IMR-90 (cell line): ENCODE results near the gene WWC2. TPM values are rescaled to one million over a fixed set of nuclear protein-coding genes. Genes with fewer than 3 reads are reported as not detected.
A peak's percentile ranks its signal among the peaks of the same experiment; 100 is the strongest.

Source experiments
- ATAC-seq: fragments of 200-7000 bp; cut with Tn5 transposase; 2 replicates; pipeline ENCODE4 v1.9.1; 2020; ENCODE audit warnings: low read depth, mild to moderate bottlenecking, moderate library complexity
- BruUV-seq: library from RNA; stranded (reverse); fragments of 400-500 nt; replicated peaks from 2 replicates; lab custom pipeline; 2021; lab: Mats Ljungman, UMichigan
- CTCF ChIA-PET: fragments of 300-600 bp; formaldehyde crosslinking; extraction: SDS; loops from one replicate; lab custom pipeline; 2021; ENCODE audit warnings: antibody characterized with exemption; lab: Yijun Ruan, JAX
- POLR2A ChIA-PET: fragments of 300-600 bp; sonication (Branson Sonifier 250); formaldehyde crosslinking; loops from one replicate; lab custom pipeline; 2022; ENCODE audit warnings: antibody characterized with exemption; ENCODE audit not compliant: unreplicated experiment; lab: Charles Lee
- DNase-seq: peaks from one replicate; pipeline ENCODE4 v3.0.0; 2013
- H2AFZ ChIP-seq: replicated peaks from 2 replicates; pipeline ENCODE3; 2013; ENCODE audit warnings: low read length, mild to moderate bottlenecking; ENCODE audit not compliant: poor library complexity
- H2AK5ac ChIP-seq: 2 replicates; pipeline ENCODE4 v1.6.1; 2013; ENCODE audit warnings: low read depth, low read length, inconsistent platforms
- H2AK9ac ChIP-seq: replicated peaks from 2 replicates; pipeline ENCODE3; 2013; ENCODE audit warnings: mild to moderate bottlenecking, low read depth, low read length, moderate library complexity; ENCODE audit not compliant: poor library complexity
- H2BK120ac ChIP-seq: 2 replicates; pipeline ENCODE4 v1.6.1; 2013; ENCODE audit warnings: low read depth, low read length, inconsistent platforms
- H2BK15ac ChIP-seq: 3 replicates; pipeline ENCODE4 v1.6.1; 2013; ENCODE audit warnings: low read depth, low read length, inconsistent platforms
- H2BK20ac ChIP-seq: 2 replicates; pipeline ENCODE4 v1.6.1; 2013; ENCODE audit warnings: low read depth, mild to moderate bottlenecking, inconsistent platforms, low read length, moderate library complexity
- H2BK5ac ChIP-seq: 2 replicates; pipeline ENCODE4 v1.6.1; 2013; ENCODE audit warnings: mild to moderate bottlenecking, low read depth, low read length, inconsistent platforms; ENCODE audit not compliant: poor library complexity, severe bottlenecking
- H3K14ac ChIP-seq: replicated peaks from 2 replicates; pipeline ENCODE4 v1.6.1; 2013; ENCODE audit warnings: low read depth, low read length, inconsistent platforms
- H3K18ac ChIP-seq: 2 replicates; pipeline ENCODE4 v1.6.1; 2013; ENCODE audit warnings: low read depth, low read length, control low read depth
- H3K23ac ChIP-seq: 2 replicates; pipeline ENCODE4 v1.6.1; 2013; ENCODE audit warnings: low read depth, low read length, inconsistent platforms
- H3K27ac ChIP-seq: 2 replicates; pipeline ENCODE4 v1.5.1; 2013; ENCODE audit warnings: mild to moderate bottlenecking, control low read depth, low read length; ENCODE audit not compliant: insufficient read depth
- H3K27me3 ChIP-seq: 2 replicates; pipeline ENCODE4 v1.6.1; 2013; ENCODE audit warnings: low read length; ENCODE audit not compliant: control insufficient read depth, insufficient read depth
- H3K36me3 ChIP-seq: 2 replicates; pipeline ENCODE4 v1.6.1; 2013; ENCODE audit warnings: low read length, mixed read lengths; ENCODE audit not compliant: control insufficient read depth, insufficient read depth
- H3K4ac ChIP-seq: 2 replicates; pipeline ENCODE4 v1.6.1; 2013; ENCODE audit warnings: low read depth, low read length, inconsistent platforms
- H3K4me1 ChIP-seq: 2 replicates; pipeline ENCODE4 v1.6.1; 2013; ENCODE audit warnings: low read length, mixed read lengths; ENCODE audit not compliant: control insufficient read depth, insufficient read depth
- H3K4me2 ChIP-seq: 2 replicates; pipeline ENCODE4 v1.6.1; 2013; ENCODE audit warnings: low read depth, mild to moderate bottlenecking, control low read depth, low read length, moderate library complexity
- H3K4me3 ChIP-seq: 2 replicates; pipeline ENCODE4 v1.5.1; 2013; ENCODE audit warnings: low read depth, mild to moderate bottlenecking, control low read depth, low read length, moderate library complexity; ENCODE audit not compliant: insufficient read depth
- H3K56ac ChIP-seq: 2 replicates; pipeline ENCODE4 v1.6.1; 2013; ENCODE audit warnings: low read length, inconsistent platforms; ENCODE audit not compliant: insufficient read depth; ENCODE audit errors: extremely low read depth
- H3K79me1 ChIP-seq, 2 experiments: 2 replicates each; pipeline ENCODE4 v1.6.1; 2013; ENCODE audit warnings: low read length in 2 of 2, inconsistent platforms in 1 of 2, low read depth in 1 of 2
- H3K9ac ChIP-seq: 2 replicates; pipeline ENCODE4 v1.6.1; 2013; ENCODE audit warnings: low read depth, low read length, control low read depth
- H3K9me1 ChIP-seq: 2 replicates; pipeline ENCODE4 v1.6.1; 2013; ENCODE audit warnings: low read length, inconsistent platforms; ENCODE audit not compliant: insufficient read depth
- H3K9me3 ChIP-seq: 2 replicates; pipeline ENCODE4 v1.6.1; 2013; ENCODE audit warnings: low read length; ENCODE audit not compliant: control insufficient read depth, insufficient read depth
- H4K20me1 ChIP-seq: 2 replicates; pipeline ENCODE4 v1.6.1; 2013; ENCODE audit warnings: low read length, inconsistent platforms; ENCODE audit not compliant: insufficient read depth
- H4K5ac ChIP-seq: 2 replicates; pipeline ENCODE4 v1.6.1; 2013; ENCODE audit warnings: mild to moderate bottlenecking, low read depth, low read length, control low read depth
- H4K8ac ChIP-seq, 2 experiments: 2 replicates each; pipeline ENCODE4 v1.6.1; 2013; ENCODE audit warnings: low read depth in 2 of 2, low read length in 2 of 2, control low read depth in 1 of 2, inconsistent platforms in 1 of 2
- H4K91ac ChIP-seq: 2 replicates; pipeline ENCODE4 v1.6.1; 2013; ENCODE audit warnings: low read depth, low read length, inconsistent platforms; ENCODE audit not compliant: insufficient read depth
- BHLHE40 ChIP-seq: fragments of 150-350 bp; IDR thresholded peaks from 2 replicates; pipeline ENCODE4 v1.6.1; 2016; ENCODE audit warnings: mild to moderate bottlenecking, low read depth, low read length
- CEBPB ChIP-seq: IDR thresholded peaks from 2 replicates; pipeline ENCODE4 v1.6.1; 2012; ENCODE audit warnings: low read depth, low read length, improper control_type of control experiment
- CHD1 ChIP-seq: IDR thresholded peaks from 2 replicates; pipeline ENCODE4 v1.6.1; 2012; ENCODE audit warnings: low read depth, low read length, improper control_type of control experiment
- CTCF ChIP-seq: conservative IDR thresholded peaks from 2 replicates; pipeline ENCODE4 v1.5.1; 2012; ENCODE audit warnings: mild to moderate bottlenecking, low read depth, low read length, improper control_type of control experiment
- ELK1 ChIP-seq: fragments of 150-350 bp; IDR thresholded peaks from 2 replicates; pipeline ENCODE4 v1.6.1; 2016; ENCODE audit warnings: low read depth, mild to moderate bottlenecking, low read length, moderate library complexity, borderline replicate concordance
- FOS ChIP-seq: fragments of 150-350 bp; IDR thresholded peaks from 2 replicates; pipeline ENCODE4 v1.6.1; 2016; ENCODE audit warnings: low read depth, low read length
- MAZ ChIP-seq: IDR thresholded peaks from 2 replicates; pipeline ENCODE4 v1.6.1; 2012; ENCODE audit warnings: low read depth, mild to moderate bottlenecking, low read length, improper control_type of control experiment, moderate library complexity, borderline replicate concordance
- NFE2L2 ChIP-seq: fragments of 150-350 bp; IDR thresholded peaks from 2 replicates; pipeline ENCODE4 v1.6.1; 2016; ENCODE audit warnings: low read depth, mild to moderate bottlenecking, low read length
- POLR2A ChIP-seq: IDR thresholded peaks from 2 replicates; pipeline ENCODE4 v1.6.1; 2012; ENCODE audit warnings: mild to moderate bottlenecking, low read depth, low read length
- SMC3 ChIP-seq: fragments of 150-350 bp; IDR thresholded peaks from 2 replicates; pipeline ENCODE4 v1.6.1; 2016; ENCODE audit warnings: low read depth, mild to moderate bottlenecking, antibody characterized with exemption, low read length, moderate library complexity
- USF2 ChIP-seq: fragments of 150-350 bp; IDR thresholded peaks from 2 replicates; pipeline ENCODE4 v1.6.1; 2017; ENCODE audit warnings: mild to moderate bottlenecking, antibody characterized with exemption, low read length, low read depth
- WGBS, 2 experiments: methylation state at CpG; one replicate each; pipeline versions ENCODE4 v1.1.5 to v1.1.7; 2013; ENCODE audit warnings: missing lambda C conversion rate in 2 of 2; ENCODE audit not compliant: insufficient read length in 1 of 2; ENCODE audit errors: extremely low coverage in 2 of 2; 5-methylcytosine and 5-hydroxymethylcytosine counted together
- dilution Hi-C: fragments of 300-500 bp; cut with HindIII; formaldehyde crosslinking; loops from one replicate; pipeline ENCODE4 v1.14.3; 2018; ENCODE audit warnings: low sequenced_read_pairs; ENCODE audit not compliant: unreplicated experiment
- in situ Hi-C: fragments of 300-500 bp; cut with MboI; formaldehyde crosslinking; loops from 3 replicates; pipeline ENCODE4 v1.14.3; 2019; ENCODE audit warnings: low sequenced_read_pairs, inconsistent platforms, mixed read lengths
- intact Hi-C: fragments of 100-400 bp; cut with micrococcal nuclease; formaldehyde crosslinking; loops from 2 replicates; pipeline ENCODE4 v1.10.0; 2022
- polyA plus RNA-seq, 3 experiments: library from polyadenylated mRNA; depleted of rRNA; stranded (reverse); fragments of >200 nt; gene quantifications; 2 replicates each; pipeline ENCODE4 v1.2.3, GENCODE V29; 2012; ENCODE audit warnings: low replicate concordance in 1 of 3
- total RNA-seq: library from RNA; depleted of rRNA; stranded (reverse); fragments of >200 nt; gene quantifications from 2 replicates; pipeline ENCODE4 v1.2.3, GENCODE V29; 2012

The WWC2 gene
- total and polyA plus RNA-seq, 2 of the 4 experiments (the other 2 are of a cell fraction), result 26.6 to 27.4 TPM

GRCh38 chr4:183342541-183343533 lies 243.8 kb downstream of the WWC2 start (continued):
- TF ChIP-seq SMC3 (no peak), BHLHE40 (no peak)

- no CpG with 5 or more reads among the region's 7 CpGs for WGBS, 2 experiments
- Histone ChIP-seq H3K27me3 (no peaks in the 10 kb centered on the region), H3K4me2 (no peak overlapping the region), H3K27ac (no peak overlapping the region), H3K9me1 (0 out of 2 replicates have a peak, but pooled peaks cover 5% of the 10 kb centered on the region), H2BK15ac (no peak overlapping the region), H3K18ac (no peak overlapping the region), H2AFZ (peak overlapping the region; percentile 65), H3K56ac (no peak overlapping the region), H2AK9ac (no peak overlapping the region), H3K4me3 (no peak overlapping the region), H2AK5ac (no peak overlapping the region), H3K9ac (no peak overlapping the region), H3K4ac (no peak overlapping the region), H2BK20ac (no peak overlapping the region), H3K36me3 (no peaks in the 10 kb centered on the region), H3K14ac (no peak overlapping the region), H4K8ac (no peak overlapping the region), H4K5ac (no peak overlapping the region), H4K91ac (no peak overlapping the region), H3K4me1 (peaks cover 7% of the 10 kb centered on the region; the same call in 1 of the 2 replicates), H2BK120ac (no peak overlapping the region), H3K23ac (no peak overlapping the region), H2BK5ac (no peak overlapping the region), H3K9me3 (no peaks in the 10 kb centered on the region), H4K20me1 (no peaks in the 10 kb centered on the region), H3K79me1 (no peaks in the 10 kb centered on the region)
- ChIA-PET POLR2A (no interaction called here), CTCF (interaction anchor here (0.6 kb wide), 1 partner anchor 116 kb away, joined by 4 read pairs; no protein-coding TSS in a partner anchor)
- in situ Hi-C loops, result no loop called here
- BruUV-seq, result no TSS peak
- dilution Hi-C loops, result no loop called here
- intact Hi-C loops, result no loop called here
- ATAC-seq, result no peak
- DNase-seq, result no peak
- TF ChIP-seq CEBPB, result no peak
- TF ChIP-seq SMC3, result no peak
- no peak for TF ChIP-seq CTCF
- no peak for TF ChIP-seq MAZ
- no peak for TF ChIP-seq NFE2L2
- TF ChIP-seq CHD1, result no peak
- TF ChIP-seq ELK1, result no peak
- no peak for TF ChIP-seq USF2
- TF ChIP-seq FOS, result no peak
- no peak for TF ChIP-seq POLR2A
Measured at GRCh38 chr4:183343730-183344129, 244.7 kb downstream of the WWC2 start.
